SU-DHL-6 (cell line): ENCODE measurements around the gene NFAT5.
"Not testable (repeated sequence)": the region's sequence is repeated elsewhere in the genome, so short reads cannot be mapped to it uniquely, and the experiment has no call there.

Experiments
- H2AFZ ChIP-seq: fragments of 200-600 bp; sonication (generic); 2 replicates; pipeline ENCODE4 v1.6.1; 2014; ENCODE audit warnings: low read depth, mild to moderate bottlenecking, moderate library complexity, mixed read lengths, antibody characterized with exemption, low read length; ENCODE audit not compliant: severe bottlenecking
- H3F3A ChIP-seq: fragments of 200-600 bp; shearing (Covaris generic); 2 replicates; pipeline ENCODE4 v1.6.0; 2016; ENCODE audit warnings: antibody characterized with exemption, mild to moderate bottlenecking; ENCODE audit not compliant: insufficient read depth
- H3K27ac ChIP-seq: fragments of 200-600 bp; sonication (generic); 2 replicates; pipeline ENCODE4 v1.5.1; 2016; ENCODE audit warnings: low read depth, mild to moderate bottlenecking, low read length, moderate library complexity, mixed read lengths
- H3K27me3 ChIP-seq: fragments of 200-600 bp; sonication (generic), shearing (Covaris generic); 2 replicates; pipeline ENCODE4 v1.6.0; 2014; ENCODE audit warnings: mild to moderate bottlenecking, low read length
- H3K36me3 ChIP-seq: fragments of 200-600 bp; sonication (generic); 2 replicates; pipeline ENCODE4 v1.6.1; 2014; ENCODE audit warnings: mild to moderate bottlenecking, low read length, mixed read lengths
- H3K4me2 ChIP-seq: fragments of 300-600, 200-600 bp; shearing (Covaris generic), sonication (generic); 2 replicates; pipeline ENCODE4 v1.6.0; 2014; ENCODE audit warnings: low read length, low read depth, mild to moderate bottlenecking; ENCODE audit not compliant: poor library complexity, severe bottlenecking
- H3K4me3 ChIP-seq: fragments of 200-600 bp; sonication (generic); 2 replicates; pipeline ENCODE4 v1.5.1; 2014; ENCODE audit warnings: antibody characterized with exemption, low read length, mild to moderate bottlenecking, mixed read lengths; ENCODE audit not compliant: insufficient read depth, poor library complexity, severe bottlenecking
- H3K79me2 ChIP-seq: fragments of 200-600 bp; sonication (generic); 2 replicates; pipeline ENCODE4 v1.6.1; 2014; ENCODE audit warnings: mild to moderate bottlenecking, low read length, moderate library complexity; ENCODE audit not compliant: insufficient read depth
- H3K9ac ChIP-seq: fragments of 200-600 bp; sonication (generic); 2 replicates; pipeline ENCODE4 v1.7.0; 2014; ENCODE audit warnings: mild to moderate bottlenecking, low read length
- H3K9me2 ChIP-seq: fragments of 200-600 bp; sonication (generic); replicated peaks from 2 replicates; pipeline ENCODE4 v1.6.1; 2014; ENCODE audit warnings: low read length; ENCODE audit not compliant: insufficient read depth
- H3K9me3 ChIP-seq: fragments of 200-600 bp; sonication (generic); 2 replicates; pipeline ENCODE4 v1.6.1; 2014; ENCODE audit warnings: low read length, mixed read lengths; ENCODE audit not compliant: insufficient read depth
- H4K20me1 ChIP-seq: fragments of 200-600 bp; sonication (generic); 2 replicates; pipeline ENCODE4 v1.6.1; 2014; ENCODE audit warnings: low read depth, mild to moderate bottlenecking, antibody characterized with exemption, low read length, moderate library complexity, mixed read lengths
- CTCF ChIP-seq: fragments of 200-600 bp; sonication (generic); IDR thresholded peaks from one replicate; pipeline ENCODE4 v1.5.1; 2017; ENCODE audit warnings: antibody characterized with exemption, mild to moderate bottlenecking, low read length, moderate library complexity; ENCODE audit not compliant: insufficient read depth, poor library complexity, severe bottlenecking
- EZH2phosphoT487 ChIP-seq: fragments of 200-600 bp; sonication (generic), shearing (Covaris generic); conservative IDR thresholded peaks from 2 replicates; pipeline ENCODE4 v1.6.1; 2018; ENCODE audit warnings: mild to moderate bottlenecking, antibody characterized with exemption, low read length, moderate library complexity, mixed read lengths

Gene NFAT5

GRCh38 chr16:69727916-69728270 lies 162.1 kb downstream of the NFAT5 start:
- H3K27me3 ChIP-seq: no peaks in the 10 kb centered on the region
- H3K36me3 ChIP-seq: no peaks in the 10 kb centered on the region
- H2AFZ ChIP-seq: no peak overlapping the region
- H4K20me1 ChIP-seq: no peaks in the 10 kb centered on the region
- H3F3A ChIP-seq: no peaks in the 10 kb centered on the region
- H3K9me2 ChIP-seq: no peaks in the 10 kb centered on the region
- no peak overlapping the region for H3K4me2 ChIP-seq
- no peak overlapping the region for H3K4me3 ChIP-seq
- H3K9ac ChIP-seq: no peak overlapping the region
- no peak overlapping the region for H3K27ac ChIP-seq
- H3K79me2 ChIP-seq: no peaks in the 10 kb centered on the region
- no peaks in the 10 kb centered on the region for H3K9me3 ChIP-seq
- TF ChIP-seq EZH2phosphoT487: no peak
- TF ChIP-seq CTCF: no peak

GRCh38 chr16:69729030-69729429 lies 163.3 kb downstream of the NFAT5 start:
- not testable (repeated sequence) for H2AFZ ChIP-seq, H3F3A ChIP-seq, H4K20me1 ChIP-seq, H3K9ac ChIP-seq, H3K36me3 ChIP-seq, H3K27me3 ChIP-seq, H3K9me3 ChIP-seq, H3K4me2 ChIP-seq, H3K9me2 ChIP-seq, H3K79me2 ChIP-seq, H3K27ac ChIP-seq, H3K4me3 ChIP-seq

- not testable (repeated sequence) for H3K27ac ChIP-seq, H3K4me3 ChIP-seq, H4K20me1 ChIP-seq, H3K79me2 ChIP-seq, H2AFZ ChIP-seq, H3K9me3 ChIP-seq, H3K36me3 ChIP-seq, H3K4me2 ChIP-seq, H3K9ac ChIP-seq, H3K27me3 ChIP-seq, H3F3A ChIP-seq, H3K9me2 ChIP-seq
Measured at GRCh38 chr16:69731280-69731679, 165.5 kb downstream of the NFAT5 start.

GRCh38 chr16:69732101-69732500 lies 166.3 kb downstream of the NFAT5 start:
- Histone ChIP-seq H3K79me2 (no peaks in the 10 kb centered on the region), H3K27me3 (no peaks in the 10 kb centered on the region), H3F3A (no peaks in the 10 kb centered on the region), H3K36me3 (no peaks in the 10 kb centered on the region), H3K4me2 (no peak overlapping the region), H3K9me2 (no peaks in the 10 kb centered on the region), H2AFZ (no peak overlapping the region), H3K4me3 (no peak overlapping the region), H3K9me3 (no peaks in the 10 kb centered on the region), H3K27ac (no peak overlapping the region), H3K9ac (no peak overlapping the region), H4K20me1 (no peaks in the 10 kb centered on the region)
- TF ChIP-seq CTCF (no peak), EZH2phosphoT487 (no peak)
